GM12873 (cell line): ENCODE measurements around the gene MUSTN1.

ENCODE experiments used
- TF ChIP-seq, protein P1 (sequence below): IDR thresholded peaks from 2 replicates; pipeline ENCODE4 v1.5.1; 2012; ENCODE audit warnings: low read depth, mild to moderate bottlenecking, moderate library complexity, low read length, control low read depth; ENCODE audit not compliant: insufficient read depth; ENCODE audit errors: missing control alignments

Gene MUSTN1

DNA sequence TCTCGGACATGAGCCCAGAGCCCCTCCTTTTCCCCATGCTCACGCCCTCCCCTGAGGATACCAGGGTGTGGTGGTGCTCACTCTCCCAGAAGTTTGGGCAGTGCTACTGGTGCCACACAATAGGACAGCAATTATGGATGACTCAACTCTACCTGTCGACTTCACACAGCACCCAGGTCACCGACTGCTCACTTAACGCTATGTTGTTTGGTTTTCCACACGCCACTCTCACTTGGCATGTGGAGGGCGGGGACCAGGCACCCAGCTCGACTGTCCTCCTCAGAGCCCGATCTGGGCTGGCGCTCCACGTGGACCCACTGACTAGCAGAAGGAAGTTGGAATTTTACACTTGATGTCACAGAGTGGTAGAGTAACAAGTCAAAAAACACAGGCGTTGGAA lies 31.6 kb upstream of the MUSTN1 start:
- TF ChIP-seq, protein P1, sequence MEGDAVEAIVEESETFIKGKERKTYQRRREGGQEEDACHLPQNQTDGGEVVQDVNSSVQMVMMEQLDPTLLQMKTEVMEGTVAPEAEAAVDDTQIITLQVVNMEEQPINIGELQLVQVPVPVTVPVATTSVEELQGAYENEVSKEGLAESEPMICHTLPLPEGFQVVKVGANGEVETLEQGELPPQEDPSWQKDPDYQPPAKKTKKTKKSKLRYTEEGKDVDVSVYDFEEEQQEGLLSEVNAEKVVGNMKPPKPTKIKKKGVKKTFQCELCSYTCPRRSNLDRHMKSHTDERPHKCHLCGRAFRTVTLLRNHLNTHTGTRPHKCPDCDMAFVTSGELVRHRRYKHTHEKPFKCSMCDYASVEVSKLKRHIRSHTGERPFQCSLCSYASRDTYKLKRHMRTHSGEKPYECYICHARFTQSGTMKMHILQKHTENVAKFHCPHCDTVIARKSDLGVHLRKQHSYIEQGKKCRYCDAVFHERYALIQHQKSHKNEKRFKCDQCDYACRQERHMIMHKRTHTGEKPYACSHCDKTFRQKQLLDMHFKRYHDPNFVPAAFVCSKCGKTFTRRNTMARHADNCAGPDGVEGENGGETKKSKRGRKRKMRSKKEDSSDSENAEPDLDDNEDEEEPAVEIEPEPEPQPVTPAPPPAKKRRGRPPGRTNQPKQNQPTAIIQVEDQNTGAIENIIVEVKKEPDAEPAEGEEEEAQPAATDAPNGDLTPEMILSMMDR, result no peak

DNA sequence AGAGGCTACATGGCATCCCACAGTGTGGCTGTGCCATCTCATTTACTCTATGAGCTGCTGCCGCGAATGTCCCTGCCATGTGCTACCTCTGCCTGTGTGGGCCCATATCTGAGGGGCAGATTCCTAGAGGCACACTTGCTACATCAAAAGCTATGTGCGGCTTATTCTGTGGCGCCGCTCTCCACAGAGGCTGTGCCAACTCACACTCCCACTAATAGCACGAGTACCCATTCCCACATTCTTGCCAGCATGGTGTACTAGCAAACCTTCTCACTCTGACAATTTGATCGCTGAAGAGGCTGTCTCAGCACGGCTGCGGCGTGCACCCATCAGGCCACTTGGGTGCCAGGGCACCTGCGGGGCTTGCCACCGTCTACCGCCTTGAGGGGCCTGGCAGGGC lies 31.2 kb upstream of the MUSTN1 start:
- TF ChIP-seq, protein P1, result no peak

DNA sequence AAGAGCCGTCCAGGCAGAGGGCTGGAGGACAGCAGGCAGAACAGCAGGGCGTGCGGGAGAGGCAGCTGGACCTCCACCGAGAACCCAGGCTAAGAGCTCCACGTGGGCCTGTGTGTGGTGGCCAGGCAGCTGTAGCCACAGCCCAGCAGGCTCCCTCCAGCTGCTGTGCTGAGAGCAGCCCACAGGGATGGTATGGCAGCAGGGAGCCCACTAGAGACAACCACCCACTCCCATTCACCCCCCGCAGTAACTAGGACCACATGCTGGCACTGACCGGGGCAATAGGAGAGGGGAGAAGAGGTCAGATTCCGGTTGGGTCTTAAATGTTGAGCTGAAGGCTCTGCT lies 25.6 kb upstream of the MUSTN1 start:
- TF ChIP-seq, protein P1, result no peak

DNA sequence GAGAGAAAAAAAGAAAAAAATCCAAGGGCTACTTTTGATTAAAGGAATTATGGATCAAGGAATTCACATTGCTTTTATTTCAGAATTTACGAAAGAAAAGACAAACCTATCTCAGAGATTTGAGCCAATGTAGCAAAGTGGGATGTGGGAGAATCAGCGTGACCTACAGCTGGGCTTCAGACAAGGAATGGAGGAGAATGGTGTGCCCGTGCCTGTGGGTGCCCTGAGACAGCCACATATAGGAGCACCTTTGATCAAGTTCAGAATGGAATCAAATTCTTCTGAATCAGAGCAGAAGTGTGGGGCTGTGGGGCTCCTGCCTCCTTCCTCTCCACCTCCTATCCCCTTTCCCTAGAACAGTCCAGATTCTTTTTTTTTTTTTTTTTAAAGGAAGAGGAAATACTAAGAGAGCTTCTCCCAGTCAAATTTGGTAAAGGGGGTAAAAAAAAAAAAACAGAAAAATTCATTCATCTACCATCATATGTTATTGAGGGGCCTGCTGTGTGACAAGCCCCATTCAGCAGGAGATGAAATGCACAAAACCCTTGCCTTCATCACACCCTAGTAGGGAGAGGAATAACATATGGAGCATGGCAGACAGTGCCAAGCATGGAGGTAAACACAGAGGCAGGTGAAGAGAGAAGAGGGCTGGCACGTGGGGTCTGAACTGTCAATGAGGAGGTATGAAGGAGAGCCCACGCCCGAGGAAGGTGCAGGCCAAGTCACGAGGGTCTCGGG lies 25.0 kb upstream of the MUSTN1 start:
- TF ChIP-seq, protein P1, result no peak

DNA sequence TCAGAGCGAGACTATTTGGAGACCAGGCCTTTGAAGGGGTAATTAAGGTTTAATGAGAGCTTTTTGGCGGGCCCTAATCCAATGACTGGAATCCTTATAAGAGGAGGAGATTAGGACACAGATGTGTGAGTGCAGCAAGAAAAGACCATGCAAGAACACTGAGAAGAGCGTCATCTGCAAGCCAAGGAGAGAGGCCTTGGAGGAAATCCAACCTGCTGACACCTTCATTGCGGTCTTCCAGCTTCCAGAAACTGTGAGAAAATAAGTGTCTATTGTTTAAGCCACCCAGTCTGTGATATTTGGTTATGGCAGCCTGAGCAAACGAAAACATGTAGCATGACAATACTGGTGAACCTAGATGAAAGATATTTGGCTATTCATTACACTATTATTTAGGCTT lies 23.0 kb upstream of the MUSTN1 start:
- TF ChIP-seq, protein P1, result no peak

DNA sequence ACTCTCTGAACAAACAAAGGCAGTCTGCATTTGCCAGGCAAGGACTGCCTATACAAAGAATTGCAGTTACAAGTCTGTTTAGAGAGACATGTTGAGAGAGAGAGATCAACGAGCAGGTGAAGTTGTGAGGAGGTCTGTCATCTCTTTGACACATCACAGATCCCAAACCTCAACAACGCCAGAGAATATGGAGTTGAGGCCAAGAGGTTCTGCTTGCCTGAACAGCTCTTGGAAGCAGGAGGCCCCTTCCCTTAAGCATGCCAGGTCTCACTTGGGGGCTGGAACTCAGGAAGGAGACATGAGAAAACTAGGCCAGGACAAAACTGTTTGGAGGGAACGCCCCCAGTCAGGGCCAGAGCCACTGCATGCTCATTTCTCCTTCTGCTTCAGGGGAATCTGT lies 22.3 kb upstream of the MUSTN1 start:
- TF ChIP-seq, protein P1, result no peak

DNA sequence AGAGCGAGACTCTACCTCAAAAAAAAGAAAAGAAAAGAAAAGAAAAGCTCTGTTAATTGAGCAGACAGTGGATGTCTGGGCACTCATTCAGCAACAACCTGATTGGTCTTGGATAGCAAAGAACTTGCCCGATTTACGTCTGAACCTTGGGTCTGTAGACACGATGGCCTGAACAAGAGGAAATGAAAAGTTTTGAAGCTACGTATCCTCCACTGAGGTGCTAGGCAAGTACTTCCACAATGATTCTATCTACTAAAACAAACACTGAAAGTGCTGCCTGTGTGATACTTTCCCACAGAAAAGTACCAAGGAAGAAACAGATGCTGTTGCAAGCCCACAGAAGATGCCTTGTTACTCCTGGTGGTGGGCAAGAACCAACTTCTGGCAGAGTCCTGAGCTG lies 21.8 kb upstream of the MUSTN1 start:
- TF ChIP-seq, protein P1, result no peak
